ENCODE data around the gene IL17C. TPM values are rescaled to one million over a fixed set of nuclear protein-coding genes. Genes with fewer than 3 reads are reported as not detected.

The IL17C gene
- total RNA-seq, 6 donors from 2014 or later = 0.40 to 0.76 TPM; not detected in 4

GRCh38 chr16:88687676-88688012, 49.3 kb downstream of the IL17C start:
- DNase-seq (no peak), ATAC-seq (ENCODE audit: low FRiP score in 2 of 2) (no peak)
- Histone ChIP-seq H3K27ac (no peak overlapping the region), H3K27me3 (peaks cover 0 to 5% (median 0%) of the 10 kb centered on the region in 4 donors), H3K9me3 (no peaks in the 10 kb centered on the region), H3K4me3 (no peak overlapping the region), H3K36me3 (no peaks in the 10 kb centered on the region), H3K4me1 (peaks cover 21 to 49% (median 24%) of the 10 kb centered on the region in 4 donors)
- no peak for TF ChIP-seq POLR2AphosphoS5 (IDR thresholded peaks at IDR 0.05)
- no peak for TF ChIP-seq POLR2A (IDR thresholded peaks at IDR 0.05)
- no peak for TF ChIP-seq EP300 (IDR thresholded peaks at IDR 0.05)
- TF ChIP-seq, protein P1, sequence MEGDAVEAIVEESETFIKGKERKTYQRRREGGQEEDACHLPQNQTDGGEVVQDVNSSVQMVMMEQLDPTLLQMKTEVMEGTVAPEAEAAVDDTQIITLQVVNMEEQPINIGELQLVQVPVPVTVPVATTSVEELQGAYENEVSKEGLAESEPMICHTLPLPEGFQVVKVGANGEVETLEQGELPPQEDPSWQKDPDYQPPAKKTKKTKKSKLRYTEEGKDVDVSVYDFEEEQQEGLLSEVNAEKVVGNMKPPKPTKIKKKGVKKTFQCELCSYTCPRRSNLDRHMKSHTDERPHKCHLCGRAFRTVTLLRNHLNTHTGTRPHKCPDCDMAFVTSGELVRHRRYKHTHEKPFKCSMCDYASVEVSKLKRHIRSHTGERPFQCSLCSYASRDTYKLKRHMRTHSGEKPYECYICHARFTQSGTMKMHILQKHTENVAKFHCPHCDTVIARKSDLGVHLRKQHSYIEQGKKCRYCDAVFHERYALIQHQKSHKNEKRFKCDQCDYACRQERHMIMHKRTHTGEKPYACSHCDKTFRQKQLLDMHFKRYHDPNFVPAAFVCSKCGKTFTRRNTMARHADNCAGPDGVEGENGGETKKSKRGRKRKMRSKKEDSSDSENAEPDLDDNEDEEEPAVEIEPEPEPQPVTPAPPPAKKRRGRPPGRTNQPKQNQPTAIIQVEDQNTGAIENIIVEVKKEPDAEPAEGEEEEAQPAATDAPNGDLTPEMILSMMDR (IDR thresholded peaks at IDR 0.05) = no peak
- 67 to 73% methylated on average over 3 of the region's 3 CpGs for WGBS, 2 donors

GRCh38 chr16:88688013-88688778, 49.8 kb downstream of the IL17C start:
- no peak for ATAC-seq (ENCODE audit: low FRiP score in 2 of 2)
- Histone ChIP-seq H3K9me3 (no peaks in the 10 kb centered on the region), H3K27ac (no peak overlapping the region), H3K4me1 (peaks cover 21 to 51% (median 24%) of the 10 kb centered on the region in 4 donors), H3K4me3 (no peak overlapping the region), H3K27me3 (peaks cover 0 to 5% (median 0%) of the 10 kb centered on the region in 4 donors), H3K36me3 (no peaks in the 10 kb centered on the region)
- TF ChIP-seq POLR2A (IDR thresholded peaks at IDR 0.05) (no peak), POLR2AphosphoS5 (IDR thresholded peaks at IDR 0.05) (no peak), EP300 (IDR thresholded peaks at IDR 0.05) (no peak)
- TF ChIP-seq, protein P1 (IDR thresholded peaks at IDR 0.05) = no peak
- 43 to 45% methylated on average over 15 to 28 of the region's 28 CpGs for WGBS, 2 donors
- peak in 1 of 2 donors; percentile 73 for DNase-seq

Other genes with a start within 250 kb of the IL17C start
- 1 to 10 TPM; 1.0 to 8.4 (median 3.3) TPM for gene ZFPM1, start 185.3 kb upstream of the IL17C start, total RNA-seq
- gene ZC3H18, start 68.2 kb upstream of the IL17C start, total RNA-seq = 10 to 100 TPM; 22.0 to 74.4 (median 45.5) TPM
- 100 to 1,000 TPM; 213 to 472 (median 322) TPM for gene CYBA, start 12.5 kb downstream of the IL17C start, total RNA-seq
- 100 to 1,000 TPM in 2 of 6 donors, 10 to 100 TPM in 4; 38.1 to 114 (median 90.5) TPM for gene MVD, start 24.5 kb downstream of the IL17C start, total RNA-seq
- gene SNAI3, start 47.9 kb downstream of the IL17C start, total RNA-seq = 1 to 10 TPM in 4 of 6 donors, under 1 TPM in 1, not detected in 1; 0.78 to 8.1 (median 7.0) TPM
- 100 to 1,000 TPM in 1 of 6 donors, 10 to 100 TPM in 5; 23.2 to 101 (median 64.6) TPM for gene RNF166, start 67.8 kb downstream of the IL17C start, total RNA-seq
- 10 to 100 TPM in 5 of 6 donors, 1 to 10 TPM in 1; 9.4 to 31.4 (median 20.6) TPM for gene CTU2, start 67.9 kb downstream of the IL17C start, total RNA-seq
- 100 to 1,000 TPM; 107 to 535 (median 239) TPM for gene PIEZO1, start 146.6 kb downstream of the IL17C start, total RNA-seq
- gene CDT1, start 165.2 kb downstream of the IL17C start, total RNA-seq = 1 to 10 TPM in 5 of 6 donors, not detected in 1; 2.3 to 4.7 (median 3.5) TPM
- 100 to 1,000 TPM in 4 of 6 donors, 10 to 100 TPM in 2; 76.5 to 147 (median 124) TPM for gene APRT, start 173.4 kb downstream of the IL17C start, total RNA-seq
- gene GALNS, start 218.4 kb downstream of the IL17C start, total RNA-seq = 100 to 1,000 TPM in 1 of 6 donors, 10 to 100 TPM in 5; 24.8 to 140 (median 45.6) TPM
- gene TRAPPC2L, start 218.6 kb downstream of the IL17C start, total RNA-seq = 10 to 100 TPM; 10.9 to 62.5 (median 32.4) TPM
- under 1 TPM in 1 of 6 donors, not detected in 5; 0.20 TPM for gene PABPN1L, start 228.1 kb downstream of the IL17C start, total RNA-seq

All from upper lobe of left lung (tissue), 6 donors.